H1 (cell line): ENCODE data around the gene SLC39A11. TPM values are rescaled to one million over a fixed set of nuclear protein-coding genes. Genes with fewer than 3 reads are reported as not detected.

Experiments used
- CTCF ChIA-PET: fragments of 300-600 bp; sonication (Branson Sonifier 250); formaldehyde crosslinking; loops from one replicate; lab custom pipeline; 2021; ENCODE audit not compliant: partially characterized antibody; lab: Charles Lee
- POLR2A ChIA-PET: fragments of 300-600 bp; sonication (Branson Sonifier 250); formaldehyde crosslinking; loops from one replicate; lab custom pipeline; 2021; ENCODE audit warnings: inconsistent platforms; ENCODE audit not compliant: partially characterized antibody; lab: Charles Lee
- DNase-seq, 2 experiments: peaks; one replicate each; pipeline versions ENCODE4 v3.0.0 to v3.0.0-alpha.2; 2010 to 2022; ENCODE audit warnings: low spot score in 2 of 2, low read depth in 1 of 2, mixed read lengths in 1 of 2
- FAIRE-seq: peaks from 2 replicates; lab custom pipeline; 2011; peaks lifted over from hg19 to GRCh38; lab: Jason Lieb, UNC
- H2AFZ ChIP-seq: 2 replicates; pipeline ENCODE4 v1.8.1; 2012; ENCODE audit warnings: low read length, inconsistent platforms
- H2AK5ac ChIP-seq: 2 replicates; pipeline ENCODE4 v1.6.1; 2013; ENCODE audit warnings: low read depth, low read length
- H2BK120ac ChIP-seq: replicated peaks from 2 replicates; pipeline ENCODE3; 2013; ENCODE audit warnings: low read depth, low read length, inconsistent platforms
- H2BK12ac ChIP-seq: 2 replicates; pipeline ENCODE4 v1.6.1; 2013; ENCODE audit warnings: low read depth, low read length
- H2BK15ac ChIP-seq: 2 replicates; pipeline ENCODE4 v1.6.1; 2013; ENCODE audit warnings: low read length
- H2BK20ac ChIP-seq: 2 replicates; pipeline ENCODE4 v1.6.1; 2013; ENCODE audit warnings: low read length
- H2BK5ac ChIP-seq: 2 replicates; pipeline ENCODE4 v1.6.1; 2013; ENCODE audit warnings: low read depth, low read length
- H3K14ac ChIP-seq: 2 replicates; pipeline ENCODE4 v1.6.1; 2013; ENCODE audit warnings: inconsistent platforms; ENCODE audit not compliant: insufficient read length
- H3K18ac ChIP-seq: 2 replicates; pipeline ENCODE4 v1.6.1; 2013; ENCODE audit warnings: low read length; ENCODE audit errors: extremely low read depth
- H3K23ac ChIP-seq: 2 replicates; pipeline ENCODE4 v1.6.1; 2013; ENCODE audit warnings: inconsistent platforms; ENCODE audit not compliant: insufficient read length
- H3K23me2 ChIP-seq: 2 replicates; pipeline ENCODE4 v1.6.1; 2013; ENCODE audit warnings: low read depth, low read length
- H3K27ac ChIP-seq: 2 replicates; pipeline ENCODE4 v1.6.1; 2011; ENCODE audit warnings: low read depth, low read length, inconsistent platforms
- H3K27me3 ChIP-seq, 4 experiments: replicated peaks in 1 of 4; 1 replicate in 1 of 4; 2 replicates in 3 of 4; pipeline versions ENCODE4 v1.6.1 to v1.8.1; 2011 to 2013; ENCODE audit warnings: low read length in 3 of 4, mild to moderate bottlenecking in 3 of 4, inconsistent platforms in 2 of 4, mixed read lengths in 2 of 4, moderate library complexity in 1 of 4; ENCODE audit not compliant: control insufficient read depth in 3 of 4, insufficient read depth in 3 of 4; ENCODE audit errors: extremely low read depth in 1 of 4
- H3K36me3 ChIP-seq, 4 experiments: 2 replicates each; pipeline versions ENCODE4 v1.6.1 to v1.8.1; 2011 to 2013; ENCODE audit warnings: mild to moderate bottlenecking in 4 of 4, low read length in 3 of 4, moderate library complexity in 2 of 4, control low read depth in 1 of 4, inconsistent platforms in 1 of 4; ENCODE audit not compliant: insufficient read depth in 4 of 4, control insufficient read depth in 2 of 4
- H3K4ac ChIP-seq: replicated peaks from 2 replicates; pipeline ENCODE3; 2013; ENCODE audit warnings: low read length, low read depth, mixed read lengths, inconsistent platforms; ENCODE audit not compliant: insufficient read length
- H3K4me1 ChIP-seq, 4 experiments: replicated peaks in 1 of 4; 1 replicate in 1 of 4; 2 replicates in 3 of 4; pipeline versions ENCODE4 v1.6.1 to v1.8.1; 2011 to 2013; ENCODE audit warnings: low read length in 3 of 4, inconsistent platforms in 2 of 4, mixed read lengths in 1 of 4; ENCODE audit not compliant: insufficient read depth in 4 of 4, control insufficient read depth in 3 of 4
- H3K4me2 ChIP-seq, 2 experiments: 2 replicates each; pipeline versions ENCODE4 v1.6.1 to v1.8.1; 2011 to 2013; ENCODE audit warnings: low read depth in 2 of 2, low read length in 2 of 2, control low read depth in 1 of 2, inconsistent platforms in 1 of 2, mild to moderate bottlenecking in 1 of 2; ENCODE audit not compliant: insufficient read depth in 1 of 2
- H3K4me3 ChIP-seq, 4 experiments: fragments of 200-600, 300-600 bp in 1 of 4; sonication (generic), shearing (Covaris generic), sonication (Bioruptor Twin) in 1 of 4; 2 replicates each; pipeline versions ENCODE4 v1.5.1 to v1.8.1; 2011 to 2016; ENCODE audit warnings: low read length in 4 of 4, low read depth in 3 of 4, control low read depth in 2 of 4, inconsistent platforms in 2 of 4, mild to moderate bottlenecking in 2 of 4, mixed read lengths in 1 of 4, moderate library complexity in 1 of 4; ENCODE audit not compliant: insufficient read depth in 2 of 4; ENCODE audit errors: extremely low read depth in 1 of 4
- H3K56ac ChIP-seq: replicated peaks from 2 replicates; pipeline ENCODE3; 2013; ENCODE audit warnings: low read depth, mild to moderate bottlenecking, mixed read lengths, low read length, inconsistent platforms; ENCODE audit not compliant: insufficient read length
- H3K79me1 ChIP-seq: 2 replicates; pipeline ENCODE4 v1.6.1; 2013; ENCODE audit warnings: low read depth, low read length, control low read depth
- H3K79me2 ChIP-seq, 2 experiments: 2 replicates each; pipeline versions ENCODE4 v1.6.1 to v1.8.1; 2012 to 2013; ENCODE audit warnings: low read length in 2 of 2, mild to moderate bottlenecking in 2 of 2, inconsistent platforms in 1 of 2; ENCODE audit not compliant: insufficient read depth in 2 of 2, control insufficient read depth in 1 of 2
- H3K9ac ChIP-seq, 4 experiments: replicated peaks in 1 of 4; 1 replicate in 1 of 4; 2 replicates in 3 of 4; pipeline versions ENCODE4 v1.6.1 to v1.8.1; 2011 to 2013; ENCODE audit warnings: low read depth in 3 of 4, low read length in 3 of 4, control low read depth in 2 of 4, mild to moderate bottlenecking in 2 of 4, moderate library complexity in 2 of 4, inconsistent platforms in 1 of 4; ENCODE audit errors: extremely low read depth in 1 of 4
- H3K9me3 ChIP-seq, 2 experiments: 2 replicates each; pipeline versions ENCODE4 v1.6.1 to v1.8.1; 2012 to 2013; ENCODE audit warnings: mild to moderate bottlenecking in 2 of 2, moderate library complexity in 2 of 2, control low read depth in 1 of 2, inconsistent platforms in 1 of 2, low read depth in 1 of 2, low read length in 1 of 2, mixed read lengths in 1 of 2; ENCODE audit not compliant: insufficient read depth in 2 of 2
- H4K20me1 ChIP-seq, 2 experiments: replicated peaks in 1 of 2; 2 replicates each; pipeline versions ENCODE3 to v1.8.1; 2011 to 2013; ENCODE audit warnings: inconsistent platforms in 2 of 2, low read length in 2 of 2, mild to moderate bottlenecking in 1 of 2; ENCODE audit not compliant: insufficient read depth in 2 of 2, control insufficient read depth in 1 of 2
- H4K5ac ChIP-seq: 2 replicates; pipeline ENCODE4 v1.6.1; 2013; ENCODE audit warnings: low read length, low read depth, mixed read lengths, inconsistent platforms; ENCODE audit not compliant: insufficient read length
- H4K8ac ChIP-seq: 2 replicates; pipeline ENCODE4 v1.8.0; 2013; ENCODE audit warnings: mild to moderate bottlenecking, moderate library complexity, low read length, inconsistent platforms; ENCODE audit not compliant: insufficient read depth; ENCODE audit errors: extremely low read depth
- H4K91ac ChIP-seq: replicated peaks from 2 replicates; pipeline ENCODE3; 2013; ENCODE audit warnings: low read length, mixed read lengths, inconsistent platforms; ENCODE audit not compliant: insufficient read length
- BCL11A ChIP-seq, 2 experiments: IDR thresholded peaks; one replicate each; pipeline ENCODE4 v1.6.1; 2011; ENCODE audit warnings: low read depth in 2 of 2, low read length in 2 of 2, mild to moderate bottlenecking in 2 of 2
- CEBPB ChIP-seq: IDR thresholded peaks from 2 replicates; pipeline ENCODE4 v1.6.1; 2012; ENCODE audit warnings: low read depth, low read length
- WGBS, 2 experiments: shearing (Covaris generic) in 1 of 2; methylation state at CpG; one replicate each; pipeline versions ENCODE4 v1.1.6 to v1.1.7; 2013 to 2015; ENCODE audit warnings: low lambda C conversion rate in 2 of 2, mixed read lengths in 2 of 2, inconsistent platforms in 1 of 2, low coverage in 1 of 2, missing lambda C conversion rate in 1 of 2; ENCODE audit not compliant: insufficient replicate concordance in 2 of 2, insufficient coverage in 1 of 2, insufficient read length in 1 of 2; ENCODE audit errors: extremely low coverage in 1 of 2, missing lambda C conversion rate in 1 of 2; 5-methylcytosine and 5-hydroxymethylcytosine counted together
- polyA plus RNA-seq, 7 experiments: library from polyadenylated mRNA; depleted of rRNA in 3 of 7; stranded (reverse) in 5 of 7; unstranded in 2 of 7; fragments of >200 nt in 5 of 7; fragments of 200-250 nt in 2 of 7; gene quantifications; 1 replicate in 5 of 7; 2 replicates in 1 of 7; 4 replicates in 1 of 7; pipeline versions ENCODE4 v1.2.1 to v1.2.3, GENCODE V29; 2011 to 2013; ENCODE audit warnings: missing spikeins in 2 of 7, mixed read lengths in 2 of 7
- total RNA-seq: library from RNA; stranded (reverse); fragmentation: NEBNext Ultra II Directional; extraction: Animal tissue kit (Norgen Biotek cat#: 25700); gene quantifications from 2 replicates; pipeline ENCODE4 v1.2.1, GENCODE V29; 2021

SLC39A11 gene
- total and polyA plus RNA-seq, 2 of the 8 experiments (the other 6 are each of a cell fraction or from before 2014, with no cell fraction given): 12.2 to 19.6 TPM

- H3K27ac ChIP-seq: no peak overlapping the region
- no peak overlapping the region for H2BK15ac ChIP-seq
- FAIRE-seq (no peak), DNase-seq (no peak)
- H2BK20ac ChIP-seq: no peak overlapping the region
- no peak overlapping the region for H3K18ac ChIP-seq
- H3K23ac ChIP-seq: no peak overlapping the region
- no peak overlapping the region; the same call in 1 of the 2 replicates for H4K8ac ChIP-seq
- H4K20me1 ChIP-seq: no peaks in the 10 kb centered on the region
- H3K4me3 ChIP-seq: no peak overlapping the region
- no peaks in the 10 kb centered on the region for H3K79me1 ChIP-seq
- no peak overlapping the region for H3K4ac ChIP-seq
- H3K9ac ChIP-seq: no peak overlapping the region
- POLR2A ChIA-PET: no interaction called here
- no peaks in the 10 kb centered on the region for H3K9me3 ChIP-seq
- no peaks in the 10 kb centered on the region for H3K79me2 ChIP-seq
- 87% methylated on average over 7 of the region's 7 CpGs; no CpG with 5 or more reads in 1 of the 2 experiments for WGBS, 2 experiments
- no peak overlapping the region for H3K4me2 ChIP-seq
- no peak overlapping the region for H2AFZ ChIP-seq
- H3K4me1 ChIP-seq: no peaks in the 10 kb centered on the region
- CTCF ChIA-PET: interaction anchor here (1.1 to 1.6 kb wide), 3 partner anchors 12 to 43 kb away, joined by 3 to 5 read pairs (median 3); no protein-coding TSS in a partner anchor
- H2BK5ac ChIP-seq: no peak overlapping the region
- no peak overlapping the region for H2AK5ac ChIP-seq
- no peak overlapping the region for H2BK120ac ChIP-seq
- H3K36me3 ChIP-seq: no peaks in the 10 kb centered on the region
- no peak overlapping the region for H4K5ac ChIP-seq
- no peaks in the 10 kb centered on the region for H3K23me2 ChIP-seq
- no peaks in the 10 kb centered on the region for H3K27me3 ChIP-seq
- no peak overlapping the region for H2BK12ac ChIP-seq
- H3K14ac ChIP-seq: no peak overlapping the region
- H3K56ac ChIP-seq: no peak overlapping the region
- TF ChIP-seq CEBPB (no peak), BCL11A (IDR thresholded peaks at IDR 0.05; ENCODE audit: low read depth in 2 of 2, low read length in 2 of 2) (no peak)
- H4K91ac ChIP-seq: no peak overlapping the region
These were observed 49.4 kb downstream of the SLC39A11 start for GRCh38 chr17:73042809-73043685.
